Kidney (tissue), 14 donors: ENCODE measurements around the gene OR2V2. TPM values are rescaled to one million over a fixed set of nuclear protein-coding genes. Genes with fewer than 3 reads are reported as not detected.
"Not testable (repeated sequence)": the region's sequence is repeated elsewhere in the genome, so short reads cannot be mapped to it uniquely, and the experiment has no call there.

Experiments
- DNase-seq, 5 donors: peaks; one replicate each; pipeline ENCODE4 v3.0.0-alpha.2; 2013 to 2020
- FAIRE-seq: peaks from 2 replicates; lab custom pipeline; 2012; peaks lifted over from hg19 to GRCh38; lab: Jason Lieb, UNC
- H3K27ac ChIP-seq, 2 donors: one replicate each; pipeline ENCODE4 v1.7.0; 2013; ENCODE audit warnings: low read depth in 2 of 2, low read length in 2 of 2, inconsistent platforms in 1 of 2
- H3K27me3 ChIP-seq: one replicate; pipeline ENCODE4 v1.7.1; 2013; ENCODE audit warnings: low read length, inconsistent platforms; ENCODE audit not compliant: control insufficient read depth, insufficient read depth
- H3K36me3 ChIP-seq, 3 donors: one replicate each; pipeline versions ENCODE4 v1.7.0 to v1.7.1; 2013; ENCODE audit warnings: low read length in 3 of 3, control low read depth in 1 of 3, inconsistent platforms in 1 of 3; ENCODE audit not compliant: insufficient read depth in 3 of 3, control insufficient read depth in 2 of 3
- H3K4me1 ChIP-seq, 3 donors: one replicate each; pipeline versions ENCODE4 v1.7.0 to v1.7.1; 2013; ENCODE audit warnings: low read length in 3 of 3, inconsistent platforms in 1 of 3, low read depth in 1 of 3; ENCODE audit not compliant: control insufficient read depth in 2 of 3, insufficient read depth in 2 of 3
- H3K4me3 ChIP-seq, 3 donors: one replicate each; pipeline versions ENCODE4 v1.7.0 to v1.8.1; 2013; ENCODE audit warnings: low read length in 3 of 3, control low read depth in 1 of 3, inconsistent platforms in 1 of 3
- H3K9ac ChIP-seq, 3 donors: one replicate each; pipeline versions ENCODE4 v1.7.0 to v1.7.1; 2013; ENCODE audit warnings: low read length in 3 of 3, control low read depth in 1 of 3, inconsistent platforms in 1 of 3
- H3K9me3 ChIP-seq, 3 donors: one replicate each; pipeline versions ENCODE4 v1.7.0 to v1.7.1; 2013; ENCODE audit warnings: low read length in 3 of 3, control low read depth in 1 of 3, inconsistent platforms in 1 of 3; ENCODE audit not compliant: control insufficient read depth in 2 of 3, insufficient read depth in 1 of 3
- CTCF ChIP-seq: IDR thresholded peaks from 3 replicates; pipeline ENCODE4 v1.5.1; 2012; ENCODE audit warnings: mild to moderate bottlenecking, moderate library complexity, borderline replicate concordance; ENCODE audit not compliant: insufficient read depth; ENCODE audit errors: extremely low read depth
- intact Hi-C: fragments of 100-400 bp; cut with DNase I; formaldehyde crosslinking; loops from one replicate; pipeline ENCODE4 v1.11.1; 2022
- polyA plus RNA-seq: library from polyadenylated mRNA; stranded (reverse); fragments of 350-450 nt; fragmentation: Illumina TruSeq; extraction: RNeasy Lipid Tissue Mini Kit (QIAGEN cat#74804); gene quantifications from one replicate; pipeline ENCODE4 v1.2.3, GENCODE V29; 2014; ENCODE audit warnings: low read depth, low replicate concordance; ENCODE audit not compliant: insufficient read depth
- total RNA-seq: library from RNA; stranded (reverse); fragmentation: NEBNext Ultra II Directional; extraction: Animal tissue kit (Norgen Biotek cat#: 25700); gene quantifications from one replicate; pipeline ENCODE4 v1.2.1, GENCODE V29; 2021
- donor health status: control.
- donor health status: control.
- donor health status: control.
- donor health status: control.
- donor health status: control.
- donor health status: DM: yes; HTN: yes; CAD: no.
- donor health status: Normal renal cell carcinoma (clear cell type).

OR2V2 gene
- total and polyA plus RNA-seq, 2 donors from 2014 or later = not detected

GRCh38 chr5:181166812-181167733, 19.7 kb downstream of the OR2V2 start:
- TF ChIP-seq CTCF = no peak
- Histone ChIP-seq H3K4me3 (no peak overlapping the region), H3K27ac (no peak overlapping the region), H3K27me3 (peaks cover 41% of the 10 kb centered on the region), H3K4me1 (no peaks in the 10 kb centered on the region), H3K9me3 (no peaks in the 10 kb centered on the region), H3K36me3 (no peaks in the 10 kb centered on the region), H3K9ac (no peak overlapping the region)
- DNase-seq (no peak), FAIRE-seq (no peak)
- intact Hi-C loops = no loop called here

- peaks cover 49% of the 10 kb centered on the region for H3K27me3 ChIP-seq
These were observed 20.6 kb downstream of the OR2V2 start for GRCh38 chr5:181167814-181168488.

GRCh38 chr5:181168595-181169118, 21.3 kb downstream of the OR2V2 start:
- no peak for DNase-seq
- Histone ChIP-seq H3K9me3 (no peaks in the 10 kb centered on the region), H3K9ac (no peak overlapping the region), H3K27ac (no peak overlapping the region), H3K4me3 (no peak overlapping the region), H3K27me3 (peaks cover 56% of the 10 kb centered on the region), H3K36me3 (no peaks in the 10 kb centered on the region), H3K4me1 (no peaks in the 10 kb centered on the region)
- no peak for FAIRE-seq
- TF ChIP-seq CTCF = no peak
- intact Hi-C loops = no loop called here

More at GRCh38 chr5:181167814-181168488, 20.6 kb downstream of the OR2V2 start:
- Histone ChIP-seq H3K9ac (no peak overlapping the region), H3K4me1 (no peaks in the 10 kb centered on the region), H3K36me3 (no peaks in the 10 kb centered on the region), H3K4me3 (no peak overlapping the region), H3K27ac (no peak overlapping the region), H3K9me3 (no peaks in the 10 kb centered on the region)
- DNase-seq (peak in 3 of 5 donors; percentile 46 to 64 (median 59)), FAIRE-seq (no peak)
- intact Hi-C loops = no loop called here
- no peak for TF ChIP-seq CTCF

GRCh38 chr5:181169459-181170236, 22.3 kb downstream of the OR2V2 start:
- FAIRE-seq, H3K9me3 ChIP-seq, intact Hi-C loops, H3K36me3 ChIP-seq, H3K9ac ChIP-seq, H3K4me1 ChIP-seq, H3K4me3 ChIP-seq, H3K27ac ChIP-seq: not testable (repeated sequence)
- H3K27me3 ChIP-seq = peaks cover 58% of the 10 kb centered on the region
- peak in 4 of 5 donors; percentile 61 to 82 (median 70) for DNase-seq
